Colonic mucosa (tissue), 4 donors: Measurements from ENCODE around the gene ECSIT. TPM values are rescaled to one million over a fixed set of nuclear protein-coding genes. Genes with fewer than 3 reads are reported as not detected.
"Not testable (repeated sequence)": the region's sequence is repeated elsewhere in the genome, so short reads cannot be mapped to it uniquely, and the experiment has no call there.

Source experiments
- DNase-seq: peaks from one replicate; pipeline ENCODE4 v3.0.0-alpha.2; 2020
- H3K27ac ChIP-seq: fragments of 200-600 bp; one replicate; pipeline ENCODE4 v1.8.0; 2021
- H3K27me3 ChIP-seq: fragments of 200-600 bp; one replicate; pipeline ENCODE4 v1.8.0; 2021
- H3K36me3 ChIP-seq: fragments of 200-600 bp; one replicate; pipeline ENCODE4 v1.8.0; 2021
- H3K4me1 ChIP-seq: fragments of 200-600 bp; one replicate; pipeline ENCODE4 v1.8.0; 2021; ENCODE audit warnings: mild to moderate bottlenecking
- H3K4me3 ChIP-seq: fragments of 200-600 bp; one replicate; pipeline ENCODE4 v1.8.0; 2021
- H3K9ac ChIP-seq, 2 donors: one replicate each; pipeline ENCODE4 v1.7.0; 2013; ENCODE audit warnings: control low read depth in 2 of 2, low read depth in 2 of 2, low read length in 2 of 2
- H3K9me3 ChIP-seq: fragments of 200-600 bp; one replicate; pipeline ENCODE4 v1.8.0; 2021
- CTCF ChIP-seq: fragments of 200-600 bp; IDR thresholded peaks from one replicate; pipeline ENCODE4 v1.8.0; 2022; ENCODE audit warnings: antibody characterized with exemption, mild to moderate bottlenecking
- intact Hi-C: fragments of 100-400 bp; cut with DNase I; formaldehyde crosslinking; loops from one replicate; pipeline ENCODE4 v1.14.1; 2022
- total RNA-seq, 2 donors: library from RNA; stranded (reverse); fragmentation: NEBNext Ultra II Directional in 1 of 2; extraction: Animal tissue kit (Norgen Biotek cat#: 25700) in 1 of 2; gene quantifications; one replicate each; pipeline ENCODE4 v1.2.1, GENCODE V29; 2021
- donor health status: healthy.
- donor health status: DM: no; HTN: no; CAD: no.
- donor health status: DM: no; HTN: no; CAD: no.

Gene ECSIT, protein sequence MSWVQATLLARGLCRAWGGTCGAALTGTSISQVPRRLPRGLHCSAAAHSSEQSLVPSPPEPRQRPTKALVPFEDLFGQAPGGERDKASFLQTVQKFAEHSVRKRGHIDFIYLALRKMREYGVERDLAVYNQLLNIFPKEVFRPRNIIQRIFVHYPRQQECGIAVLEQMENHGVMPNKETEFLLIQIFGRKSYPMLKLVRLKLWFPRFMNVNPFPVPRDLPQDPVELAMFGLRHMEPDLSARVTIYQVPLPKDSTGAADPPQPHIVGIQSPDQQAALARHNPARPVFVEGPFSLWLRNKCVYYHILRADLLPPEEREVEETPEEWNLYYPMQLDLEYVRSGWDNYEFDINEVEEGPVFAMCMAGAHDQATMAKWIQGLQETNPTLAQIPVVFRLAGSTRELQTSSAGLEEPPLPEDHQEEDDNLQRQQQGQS
- total RNA-seq, result 100 to 1,000 TPM in 1 of 2 donors, 10 to 100 TPM in 1; 62.8 to 124 TPM

GRCh38 chr19:11528551-11529341, at the start of gene ECSIT:
Gene ECSIT, minus strand, starts transcription at chr19:11529134. Its CDS starts 9,964 bp downstream, at chr19:11519170.
- Histone ChIP-seq H3K27ac (peak within 1 kb of the TSS; percentile 85), H3K27me3 (no peaks in the 10 kb centered on the region), H3K9ac (peak within 1 kb of the TSS; percentile 80 to 84), H3K9me3 (no peaks in the 10 kb centered on the region), H3K4me1 (peaks cover 10% of the 10 kb centered on the region), H3K36me3 (no peaks in the 10 kb centered on the region), H3K4me3 (peak within 1 kb of the TSS; percentile 88)
- DNase-seq, result peak; percentile 99
- TF ChIP-seq CTCF, result no peak
- intact Hi-C loops, result no loop called here

DNA sequence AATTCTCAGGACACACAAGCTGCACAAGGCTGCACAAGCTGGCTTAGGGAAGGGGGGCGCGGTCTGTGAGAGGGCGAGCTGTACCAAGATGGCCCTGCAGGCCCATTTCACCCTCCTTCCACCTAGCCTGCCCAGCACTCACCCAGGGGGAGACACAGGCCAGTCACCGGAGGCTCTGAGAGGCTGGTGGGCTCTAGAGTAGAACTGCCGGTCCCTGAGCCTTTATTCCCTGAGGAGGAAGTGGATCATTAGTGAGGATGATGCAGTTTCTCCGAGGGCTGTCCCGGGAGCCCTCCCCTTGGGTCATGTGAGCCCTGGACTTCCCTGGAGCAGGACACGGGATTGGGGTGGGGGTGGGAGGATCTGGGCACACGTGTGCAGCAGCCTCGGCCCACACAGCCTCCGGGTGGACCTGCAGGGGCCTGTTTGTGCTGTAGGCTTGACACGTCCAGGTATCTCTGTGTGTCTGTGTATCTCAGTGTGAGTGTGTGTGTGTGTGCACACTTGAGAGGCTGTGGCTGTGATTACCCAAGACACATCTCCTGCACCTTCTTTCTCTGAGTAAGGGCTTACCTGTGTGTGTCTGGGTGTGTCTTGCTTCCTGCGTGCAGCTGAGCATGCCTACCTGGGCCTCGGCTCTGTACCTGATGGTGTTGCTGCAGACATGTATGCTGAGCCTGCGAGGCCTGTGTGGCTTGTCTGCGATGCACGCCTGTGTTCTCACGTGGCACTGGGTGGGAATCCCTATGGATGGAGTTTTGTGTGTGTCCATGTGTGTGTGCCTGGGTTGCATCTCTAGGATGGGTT, 48.7 kb upstream of the ECSIT start, which contains the start of gene ACP5:
Gene ACP5 (minus strand): TSS at position 195 of the 807 bp plus-strand sequence. CDS start 328 bp downstream, outside the sequence.
- peak within 1 kb of the TSS; percentile 58 to 70 for H3K9ac ChIP-seq
- H3K27me3 ChIP-seq, result peaks cover 3% of the 10 kb centered on the region
- no peaks in the 10 kb centered on the region for H3K4me1 ChIP-seq
- no peaks in the 10 kb centered on the region for H3K9me3 ChIP-seq
- DNase-seq, result no peak
- intact Hi-C loops, result no loop called here
- H3K27ac ChIP-seq, result peak within 1 kb of the TSS; percentile 30
- no peaks in the 10 kb centered on the region for H3K36me3 ChIP-seq
- H3K4me3 ChIP-seq, result peak within 1 kb of the TSS; percentile 43
- no peak for TF ChIP-seq CTCF

DNA sequence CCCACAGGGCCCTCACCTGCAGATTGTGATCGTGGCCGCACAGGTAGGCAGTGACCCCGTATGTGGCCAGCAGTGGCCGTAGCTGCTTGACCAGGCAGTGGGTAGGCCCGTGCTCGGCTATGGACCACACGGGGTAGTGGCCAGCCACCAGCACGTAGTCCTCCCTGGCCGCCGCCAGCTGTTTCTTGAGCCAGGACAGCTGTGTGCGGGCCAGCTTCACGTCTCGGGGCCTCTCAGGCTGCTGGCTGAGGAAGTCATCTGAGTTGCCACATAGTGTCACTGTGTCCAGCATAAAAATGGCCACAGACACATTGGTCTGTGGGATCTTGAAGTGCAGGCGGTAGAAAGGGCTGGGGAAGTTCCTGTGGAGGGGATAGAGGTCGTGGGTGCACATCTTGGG, 47.3 kb upstream of the ECSIT start:
- Histone ChIP-seq H3K4me3 (no peak overlapping the region), H3K36me3 (no peaks in the 10 kb centered on the region), H3K27ac (no peak overlapping the region), H3K9me3 (no peaks in the 10 kb centered on the region), H3K9ac (no peak overlapping the region), H3K4me1 (no peaks in the 10 kb centered on the region), H3K27me3 (peaks cover 3% of the 10 kb centered on the region)
- intact Hi-C loops, result no loop called here
- TF ChIP-seq CTCF, result no peak
- no peak for DNase-seq

DNA sequence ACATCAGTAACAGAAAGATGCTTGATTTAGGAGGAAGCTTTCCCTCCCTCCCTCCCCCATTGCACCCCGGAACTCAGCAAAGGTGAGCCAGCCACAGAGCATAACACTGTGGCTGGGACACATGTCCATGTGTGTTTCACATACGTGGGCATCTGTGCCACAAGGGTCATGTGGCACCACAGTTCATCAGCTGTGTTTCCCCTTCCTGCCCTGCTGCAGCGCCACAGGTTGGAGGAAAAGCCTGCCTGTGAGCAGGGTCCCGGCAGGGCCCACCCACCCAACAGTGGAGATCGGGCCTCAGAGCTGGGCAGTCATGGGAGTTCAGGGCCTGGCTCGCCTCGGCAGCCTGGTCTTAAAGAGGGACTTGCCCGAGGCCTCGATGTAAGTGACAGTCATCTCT, 45.8 kb upstream of the ECSIT start:
- Histone ChIP-seq H3K9ac (no peak overlapping the region), H3K36me3 (no peaks in the 10 kb centered on the region), H3K4me3 (no peak overlapping the region), H3K4me1 (no peaks in the 10 kb centered on the region), H3K27me3 (peaks cover 3% of the 10 kb centered on the region), H3K27ac (no peak overlapping the region), H3K9me3 (no peaks in the 10 kb centered on the region)
- no peak for DNase-seq
- no peak for TF ChIP-seq CTCF
- intact Hi-C loops, result no loop called here

DNA sequence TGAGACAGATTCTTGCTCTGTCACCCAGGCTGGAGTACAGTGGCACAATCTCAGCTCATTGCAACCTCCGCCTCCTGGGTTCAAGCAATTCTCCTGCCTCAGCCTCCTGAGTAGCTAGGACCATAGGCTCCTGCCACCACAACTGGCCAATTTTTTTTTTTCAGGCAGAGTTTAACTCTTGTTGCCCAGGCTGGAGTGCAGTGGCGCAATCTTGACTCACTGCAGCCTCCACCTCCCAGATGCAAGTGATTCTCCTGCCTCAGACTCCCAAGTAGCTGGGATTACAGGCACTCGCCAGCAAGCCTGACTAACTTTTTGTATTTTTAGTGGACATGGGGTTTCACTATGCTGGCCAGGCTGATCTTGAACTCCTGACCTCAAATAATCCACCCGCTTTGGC, 44.8 kb upstream of the ECSIT start:
- intact Hi-C loops, H3K9ac ChIP-seq: not testable (repeated sequence)

DNA sequence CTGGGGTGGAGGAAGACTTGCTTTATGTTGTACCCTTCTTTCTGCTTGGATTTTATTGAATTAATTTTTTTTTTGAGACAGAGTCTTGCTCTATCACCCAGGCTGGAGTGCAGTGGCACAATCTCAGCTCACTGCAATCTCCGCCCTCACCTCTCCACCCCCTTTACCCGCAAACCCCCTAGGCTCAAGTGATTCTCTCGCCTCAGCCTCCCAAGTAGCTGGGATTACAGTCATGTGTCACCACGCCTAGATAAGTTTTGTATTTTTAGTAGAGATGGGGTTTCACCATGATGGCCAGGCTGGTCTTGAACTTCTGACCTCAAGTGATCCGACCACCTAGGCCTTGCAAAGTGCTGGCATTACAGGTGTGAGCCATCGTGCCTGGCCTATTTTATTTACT, 44.4 kb upstream of the ECSIT start:
- H3K27ac ChIP-seq, intact Hi-C loops: not testable (repeated sequence)

More for the DNA sequence above, 44.8 kb upstream of the ECSIT start:
- not testable (repeated sequence) for DNase-seq, H3K4me3 ChIP-seq, H3K9me3 ChIP-seq, H3K4me1 ChIP-seq, H3K27ac ChIP-seq, H3K27me3 ChIP-seq, H3K36me3 ChIP-seq

More for the DNA sequence above, 44.4 kb upstream of the ECSIT start:
- H3K4me3 ChIP-seq, H3K9ac ChIP-seq, H3K4me1 ChIP-seq, H3K27me3 ChIP-seq, H3K36me3 ChIP-seq, H3K9me3 ChIP-seq, DNase-seq: not testable (repeated sequence)
